GM19395 (cell line): Measurements from ENCODE around the gene SLC29A4.
"Not testable (repeated sequence)": the region's sequence is repeated elsewhere in the genome, so short reads cannot be mapped to it uniquely, and the experiment has no call there.

ENCODE experiments used
- ATAC-seq: cut with Tn5 transposase; IDR thresholded peaks from one replicate; pipeline ENCODE4 v1.9.1; 2021; ENCODE audit warnings: mild to moderate bottlenecking, moderate library complexity; ENCODE audit not compliant: unreplicated experiment

SLC29A4 gene

GRCh38 chr7:5282543-5283316 is at the start of gene SLC29A4:
Gene SLC29A4 (plus strand): TSS chr7:5282943. CDS start chr7:5287817, 4,874 bp downstream.
- no peak for ATAC-seq

- peak; percentile 32 for ATAC-seq
Observed at GRCh38 chr7:5234852-5235831, 47.6 kb upstream of the SLC29A4 start.

GRCh38 chr7:5237286-5237685 is 45.5 kb upstream of the SLC29A4 start:
- no peak for ATAC-seq

- ATAC-seq = no peak
Observed at GRCh38 chr7:5238500-5238899, 44.2 kb upstream of the SLC29A4 start.

GRCh38 chr7:5243261-5243660 is 39.5 kb upstream of the SLC29A4 start:
- ATAC-seq = no peak

GRCh38 chr7:5248201-5248885 is 34.4 kb upstream of the SLC29A4 start:
- no peak for ATAC-seq

DNA sequence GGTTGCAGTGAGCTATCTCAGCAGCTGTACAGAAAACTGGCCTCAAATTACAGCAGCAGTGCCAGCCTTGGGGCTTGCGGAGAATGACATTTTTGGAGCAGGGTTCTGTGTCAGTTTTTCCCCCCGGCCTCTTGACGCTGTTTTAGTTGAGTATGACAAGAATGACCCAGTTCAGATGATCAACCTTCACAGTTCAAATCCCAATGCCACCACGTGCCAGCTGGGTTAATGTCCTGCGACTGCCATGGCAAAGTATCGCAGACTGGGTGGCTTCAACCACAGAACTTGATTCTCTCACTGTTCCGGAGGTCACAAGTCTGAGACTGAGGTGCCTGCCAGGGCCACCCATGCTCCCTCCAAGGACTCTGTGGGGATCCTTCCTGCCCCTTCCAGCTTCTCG is 32.0 kb upstream of the SLC29A4 start:
- ATAC-seq = not testable (repeated sequence)

DNA sequence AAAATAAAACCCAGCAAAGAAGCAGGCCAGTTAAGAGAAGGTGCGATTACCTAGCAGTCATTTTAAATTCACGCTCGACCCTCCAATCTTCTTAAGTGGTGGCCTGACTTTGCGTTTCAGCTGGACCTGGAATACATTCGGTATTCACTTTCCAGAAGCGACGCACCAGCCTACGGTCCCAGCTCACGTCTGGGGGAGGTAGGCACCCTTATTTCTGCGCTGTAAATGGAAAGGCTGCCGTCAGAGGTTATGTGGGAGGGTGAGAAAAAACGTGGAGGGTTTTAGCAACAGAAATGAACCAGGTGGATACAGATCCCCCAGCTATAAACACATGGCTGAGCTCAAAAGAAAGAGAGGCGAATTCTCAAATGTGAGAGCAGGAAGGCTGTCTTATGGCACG is 29.2 kb upstream of the SLC29A4 start:
- not testable (repeated sequence) for ATAC-seq

- not testable (repeated sequence) for ATAC-seq
Observed at GRCh38 chr7:5254371-5254770, 28.4 kb upstream of the SLC29A4 start.

- ATAC-seq = no peak
Observed at GRCh38 chr7:5255832-5256231, 26.9 kb upstream of the SLC29A4 start.

GRCh38 chr7:5260530-5261068 is 22.1 kb upstream of the SLC29A4 start:
- not testable (repeated sequence) for ATAC-seq

DNA sequence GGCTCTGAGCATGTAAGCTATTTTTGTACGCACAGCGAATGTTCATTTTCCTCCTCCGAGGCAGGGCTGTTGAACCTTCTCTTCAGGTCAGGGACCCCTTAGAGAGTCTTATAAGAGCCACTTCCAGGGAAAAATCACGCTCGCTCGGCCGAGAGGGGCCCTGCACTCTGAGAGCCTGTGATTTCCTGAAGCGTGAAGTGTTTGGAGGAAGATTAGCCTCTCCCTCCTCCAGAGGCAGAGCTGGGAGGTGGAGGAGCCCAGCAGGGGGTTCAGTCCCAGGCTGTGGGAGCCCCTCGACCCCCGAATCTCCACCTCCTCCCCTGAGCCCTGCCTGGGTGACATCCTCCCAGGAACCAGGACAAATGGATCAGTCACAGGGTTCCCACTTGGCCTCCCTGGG is 19.7 kb upstream of the SLC29A4 start:
- not testable (repeated sequence) for ATAC-seq

DNA sequence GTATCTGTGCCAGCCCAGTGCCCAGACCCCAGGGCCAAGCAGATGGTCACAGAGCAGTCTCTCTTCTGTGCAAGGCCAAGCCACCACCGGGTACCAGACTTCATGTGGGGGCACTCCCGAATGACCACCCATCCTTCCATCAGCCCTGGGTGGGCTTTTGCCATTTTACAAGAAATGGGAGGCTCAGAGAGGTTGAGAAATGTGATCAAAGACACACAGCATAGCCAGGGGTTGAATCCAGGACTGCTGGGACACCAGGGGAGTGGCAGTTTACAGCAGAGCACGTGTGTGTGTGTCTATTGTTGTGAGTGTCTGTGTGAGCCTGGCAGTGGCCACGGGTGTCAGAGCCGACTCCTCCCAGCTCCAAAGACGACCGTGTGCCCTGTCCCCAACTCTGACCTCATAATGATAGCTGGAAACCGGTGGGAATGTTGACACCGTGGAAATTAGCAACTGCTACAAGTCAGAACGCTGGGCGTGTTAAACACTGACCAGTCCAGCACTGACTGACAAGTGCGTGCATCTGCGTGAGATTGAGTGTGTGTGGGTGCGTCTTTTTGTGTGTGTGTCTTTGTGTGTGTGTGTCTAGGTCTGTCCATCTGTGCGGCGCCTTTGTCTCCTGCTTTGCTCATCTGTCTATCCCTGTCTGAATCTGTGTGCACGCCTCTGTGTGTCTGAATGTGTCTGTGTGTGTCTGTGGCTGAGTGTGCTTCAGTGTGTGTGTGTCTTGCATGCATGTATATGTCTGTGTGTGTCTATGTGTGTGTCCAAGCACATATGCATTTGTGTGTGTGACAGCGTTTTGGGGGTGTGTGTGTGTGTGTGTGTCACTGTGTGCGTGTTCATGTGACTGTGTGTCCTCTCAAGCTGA is 17.2 kb upstream of the SLC29A4 start:
- no peak for ATAC-seq

DNA sequence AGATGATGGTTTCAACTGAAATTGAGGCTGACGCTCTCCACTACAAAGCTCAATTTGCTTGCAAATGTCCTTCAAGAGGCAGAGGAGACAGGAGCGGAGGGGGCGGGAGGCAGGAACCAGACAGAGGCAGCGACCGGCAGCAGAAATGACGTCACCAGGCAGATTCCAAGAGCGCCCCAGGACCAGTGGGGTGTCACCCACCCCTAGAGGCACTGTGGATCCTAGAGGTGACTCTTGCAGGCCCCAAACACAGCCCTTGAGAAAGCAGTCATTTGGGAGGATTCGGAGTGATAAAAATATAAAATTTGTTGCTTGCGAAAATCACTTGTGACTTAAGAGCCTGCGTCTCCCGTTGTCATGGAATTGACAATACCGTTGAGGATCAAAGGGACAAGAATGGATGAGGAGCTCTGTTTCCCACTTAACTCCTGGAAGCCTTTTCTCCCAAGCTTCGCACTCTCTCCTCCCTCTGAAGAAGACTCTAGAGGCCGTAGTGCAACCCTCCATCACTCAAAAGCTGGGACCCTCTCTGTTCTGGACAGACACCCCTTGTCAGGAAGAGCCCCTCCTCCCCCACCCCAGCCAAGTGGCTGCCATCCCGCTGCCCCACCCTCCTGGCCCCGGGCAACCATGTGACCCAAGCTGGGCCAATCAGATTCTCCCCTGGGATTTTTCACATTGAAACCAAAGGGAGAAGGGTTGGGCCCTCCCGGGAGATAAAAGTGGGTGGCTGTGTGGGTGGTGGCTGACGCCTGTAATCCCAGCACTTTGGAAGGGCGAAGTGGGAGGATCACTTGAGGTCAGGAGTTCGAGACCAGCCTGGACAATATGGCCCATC is 16.3 kb upstream of the SLC29A4 start:
- ATAC-seq = no peak

DNA sequence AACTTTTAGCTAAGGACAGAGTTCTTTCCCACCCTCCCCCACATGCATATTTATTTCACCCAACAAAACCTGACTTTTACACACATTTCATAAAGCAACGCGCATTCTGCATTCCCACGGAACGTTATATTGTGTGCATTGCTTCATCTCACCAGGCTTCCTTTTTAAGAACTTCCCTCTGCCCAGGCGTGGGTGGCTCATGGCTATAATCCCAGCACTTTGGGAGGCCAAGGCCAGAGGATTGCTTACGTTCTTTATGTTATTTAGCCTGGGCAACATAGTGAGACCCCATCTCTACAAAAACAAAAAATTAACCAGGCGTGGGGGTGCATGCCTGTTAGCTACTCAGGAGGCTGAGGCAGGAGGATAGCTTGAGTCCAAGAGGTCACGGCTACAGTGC is 14.9 kb upstream of the SLC29A4 start:
- not testable (repeated sequence) for ATAC-seq

GRCh38 chr7:5269992-5270657 is 12.6 kb upstream of the SLC29A4 start:
- ATAC-seq = not testable (repeated sequence)

DNA sequence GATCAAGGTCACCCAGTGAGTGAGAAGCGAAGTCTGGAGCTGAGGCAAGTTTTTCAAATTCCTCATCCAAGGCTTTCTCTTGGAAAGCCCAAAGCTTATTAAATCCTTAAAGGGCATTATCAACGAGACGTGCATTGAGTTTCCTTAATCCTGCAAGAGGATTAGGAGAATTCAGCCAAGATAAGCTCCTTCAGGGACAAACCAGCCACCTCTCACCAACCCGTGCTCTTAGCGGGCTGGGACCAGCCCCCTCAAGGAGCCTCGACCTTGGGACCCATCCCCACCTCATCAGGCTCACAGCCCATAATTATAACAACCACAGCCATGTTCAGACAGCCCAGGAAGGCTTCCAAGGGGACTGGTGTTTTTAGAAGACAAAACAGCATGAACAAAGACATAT is 12.0 kb upstream of the SLC29A4 start:
- ATAC-seq = no peak

GRCh38 chr7:5273831-5274405 is 8.8 kb upstream of the SLC29A4 start:
- ATAC-seq = not testable (repeated sequence)
